HepG2 (cell line): ENCODE results near the gene SLC23A2. TPM values are rescaled to one million over a fixed set of nuclear protein-coding genes. Genes with fewer than 3 reads are reported as not detected.

Experiments
- ATAC-seq: fragments of 200-7000 bp; cut with Tn5 transposase; 3 replicates; pipeline ENCODE4 v1.9.1; 2020; ENCODE audit warnings: mild to moderate bottlenecking, moderate library complexity
- BruUV-seq: library from RNA; stranded (reverse); fragments of 400-500 nt; replicated peaks from 2 replicates; lab custom pipeline; 2021; lab: Mats Ljungman, UMichigan
- CTCF ChIA-PET: fragments of 300-600 bp; formaldehyde crosslinking; extraction: SDS; loops from one replicate; lab custom pipeline; 2021; ENCODE audit warnings: low total read pairs, inconsistent platforms, low intra/inter-chr PET ratio; lab: Yijun Ruan, JAX
- POLR2A ChIA-PET: fragments of 350-600 bp; sonication (Branson Sonifier 250); formaldehyde crosslinking; loops from one replicate; lab custom pipeline; 2020; ENCODE audit warnings: antibody characterized with exemption, inconsistent platforms; lab: Yijun Ruan, JAX
- DNase-seq: peaks from one replicate; pipeline ENCODE4 v3.0.0-alpha.2; 2015; ENCODE audit warnings: low spot score
- FAIRE-seq: peaks from 3 replicates; lab custom pipeline; 2011; peaks lifted over from hg19 to GRCh38; lab: Jason Lieb, UNC
- H2AFZ ChIP-seq: one replicate; pipeline ENCODE4 v1.6.1; 2011; ENCODE audit warnings: low read length, inconsistent platforms
- H3K27ac ChIP-seq: fragments of 300-600 bp; 3 replicates; pipeline ENCODE4 v1.8.0; 2011; ENCODE audit warnings: mixed run types, mild to moderate bottlenecking, mixed read lengths, low read length, inconsistent platforms; ENCODE audit not compliant: insufficient read depth; ENCODE audit errors: extremely low read length
- H3K27me3 ChIP-seq, 2 experiments: fragments of 200-600 bp in 1 of 2; 2 replicates in 1 of 2; 3 replicates in 1 of 2; pipeline versions ENCODE4 v1.6.0 to v1.8.0; 2011; ENCODE audit warnings: low read length in 2 of 2, mild to moderate bottlenecking in 2 of 2, moderate library complexity in 2 of 2, inconsistent platforms in 1 of 2; ENCODE audit not compliant: insufficient read depth in 2 of 2, control insufficient read depth in 1 of 2
- H3K36me3 ChIP-seq, 2 experiments: fragments of 200-600 bp in 1 of 2; replicated peaks in 1 of 2; 2 replicates in 1 of 2; 3 replicates in 1 of 2; pipeline versions ENCODE4 v1.5.1 to v1.8.0; 2011; ENCODE audit warnings: low read length in 2 of 2, inconsistent platforms in 1 of 2; ENCODE audit not compliant: insufficient read depth in 2 of 2, control insufficient read depth in 1 of 2
- H3K4me1 ChIP-seq: 2 replicates; pipeline ENCODE4 v1.5.1; 2012; ENCODE audit warnings: low read length, inconsistent platforms; ENCODE audit not compliant: insufficient read depth
- H3K4me2 ChIP-seq: 2 replicates; pipeline ENCODE4 v1.6.0; 2011; ENCODE audit warnings: low read depth, low read length, inconsistent platforms
- H3K4me3 ChIP-seq, 3 experiments: fragments of 200-600 bp in 1 of 3; sonication (generic), shearing (Covaris generic) in 1 of 3; replicated peaks in 1 of 3; 2 replicates each; pipeline ENCODE4 v1.5.1; 2011 to 2016; ENCODE audit warnings: low read length in 3 of 3, inconsistent platforms in 2 of 3, low read depth in 2 of 3, mild to moderate bottlenecking in 2 of 3, control low read depth in 1 of 3, mixed read lengths in 1 of 3; ENCODE audit not compliant: insufficient read depth in 1 of 3
- H3K79me2 ChIP-seq: one replicate; pipeline ENCODE4 v1.6.1; 2011; ENCODE audit warnings: low read length, inconsistent platforms; ENCODE audit not compliant: insufficient read depth
- H3K9ac ChIP-seq: 2 replicates; pipeline ENCODE4 v1.6.0; 2011; ENCODE audit warnings: mild to moderate bottlenecking, low read depth, low read length, inconsistent platforms; ENCODE audit not compliant: insufficient read depth
- H3K9me3 ChIP-seq: 2 replicates; pipeline ENCODE4 v1.5.1; 2012; ENCODE audit warnings: mild to moderate bottlenecking, low read length
- H4K20me1 ChIP-seq: 2 replicates; pipeline ENCODE4 v1.6.0; 2011; ENCODE audit warnings: inconsistent platforms, mild to moderate bottlenecking, low read length, moderate library complexity; ENCODE audit not compliant: insufficient read depth
- PPARG ChIP-seq: conservative IDR thresholded peaks from 2 replicates; pipeline ENCODE4 v1.6.1; 2016; ENCODE audit warnings: missing biosample characterization, missing genetic modification reagents
- RBM22 ChIP-seq: fragments of 200-400 bp; formaldehyde crosslinking; optimal IDR thresholded peaks from 2 replicates; pipeline ENCODE3; 2017; ENCODE audit warnings: mild to moderate bottlenecking, low read length, moderate library complexity
- XBP1 ChIP-seq: sonication (generic); formaldehyde crosslinking; IDR thresholded peaks from 2 replicates; pipeline ENCODE4 v1.5.0; 2020; ENCODE audit warnings: missing genetic modification reagents
- ZNF230 ChIP-seq: sonication (generic); formaldehyde crosslinking; IDR thresholded peaks from 2 replicates; pipeline ENCODE4 v1.4.0; 2020; ENCODE audit warnings: mild to moderate bottlenecking, missing genetic modification reagents
- ZNF749 ChIP-seq: sonication (generic); formaldehyde crosslinking; IDR thresholded peaks from 2 replicates; pipeline ENCODE4 v1.8.0; 2022; ENCODE audit warnings: mild to moderate bottlenecking, missing genetic modification reagents, moderate library complexity, borderline replicate concordance
- ZNF841 ChIP-seq: sonication (generic); formaldehyde crosslinking; IDR thresholded peaks from 2 replicates; pipeline ENCODE4 v1.8.1; 2023; ENCODE audit warnings: missing genetic modification reagents, borderline replicate concordance
- WGBS: methylation state at CpG from one replicate; pipeline ENCODE4 v1.1.6; 2017; ENCODE audit warnings: low lambda C conversion rate; 5-methylcytosine and 5-hydroxymethylcytosine counted together
- in situ Hi-C: cut with HindIII; loops from 2 replicates; pipeline ENCODE4 v1.10.0; 2017; ENCODE audit warnings: low pct_unique_long_range_greater_than_20kb; ENCODE audit not compliant: extremely low pct_ligation_motif_present
- intact Hi-C: fragments of 100-400 bp; cut with micrococcal nuclease; formaldehyde crosslinking; loops from one replicate; pipeline ENCODE4 v1.10.0; 2022; ENCODE audit not compliant: unreplicated experiment
- polyA plus RNA-seq, 8 experiments: library from polyadenylated mRNA; depleted of rRNA in 3 of 8; stranded (reverse) in 7 of 8; unstranded in 1 of 8; fragments of >200 nt; fragmentation: Illumina TruSeq in 4 of 8; extraction: Trizol in 4 of 8; gene quantifications; 2 replicates each; pipeline versions ENCODE4 v1.2.1 to v1.2.3, GENCODE V29; 2011 to 2016; ENCODE audit warnings: low read depth in 4 of 8, missing spikeins in 1 of 8, mixed read lengths in 1 of 8; ENCODE audit not compliant: insufficient read depth in 1 of 8
- total RNA-seq, 5 experiments: library from RNA; depleted of rRNA; stranded (reverse); fragments of >200 nt; fragmentation: Illumina TruSeq; extraction: Trizol; gene quantifications; 2 replicates each; pipeline ENCODE4 v1.2.3, GENCODE V29; 2016; ENCODE audit warnings: low read depth in 1 of 5
- TF ChIP-seq, protein P1 (sequence below): sonication (generic); formaldehyde crosslinking; IDR thresholded peaks from 2 replicates; pipeline ENCODE4 v1.4.0; 2020; ENCODE audit warnings: missing genetic modification reagents
- TF ChIP-seq, protein P2 (sequence below): sonication (generic); formaldehyde crosslinking; IDR thresholded peaks from 2 replicates; pipeline ENCODE4 v1.4.0; 2020; ENCODE audit warnings: missing genetic modification reagents
- TF ChIP-seq, protein P3 (sequence below): sonication (generic); formaldehyde crosslinking; IDR thresholded peaks from 2 replicates; pipeline ENCODE4 v1.4.0; 2020; ENCODE audit warnings: mild to moderate bottlenecking, missing genetic modification reagents

Gene SLC23A2
- total and polyA plus RNA-seq, 2 of the 13 experiments (the other 11 are each of a cell fraction or from before 2014, with no cell fraction given), result 42.2 to 51.2 TPM

GRCh38 chr20:4905195-4905594 is 96.1 kb downstream of the SLC23A2 start (continued):
- TF ChIP-seq, protein P1, sequence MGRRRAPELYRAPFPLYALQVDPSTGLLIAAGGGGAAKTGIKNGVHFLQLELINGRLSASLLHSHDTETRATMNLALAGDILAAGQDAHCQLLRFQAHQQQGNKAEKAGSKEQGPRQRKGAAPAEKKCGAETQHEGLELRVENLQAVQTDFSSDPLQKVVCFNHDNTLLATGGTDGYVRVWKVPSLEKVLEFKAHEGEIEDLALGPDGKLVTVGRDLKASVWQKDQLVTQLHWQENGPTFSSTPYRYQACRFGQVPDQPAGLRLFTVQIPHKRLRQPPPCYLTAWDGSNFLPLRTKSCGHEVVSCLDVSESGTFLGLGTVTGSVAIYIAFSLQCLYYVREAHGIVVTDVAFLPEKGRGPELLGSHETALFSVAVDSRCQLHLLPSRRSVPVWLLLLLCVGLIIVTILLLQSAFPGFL (CRISPR knock-in tag), result no peak
- no peak for TF ChIP-seq PPARG (CRISPR knock-in tag)

DNA sequence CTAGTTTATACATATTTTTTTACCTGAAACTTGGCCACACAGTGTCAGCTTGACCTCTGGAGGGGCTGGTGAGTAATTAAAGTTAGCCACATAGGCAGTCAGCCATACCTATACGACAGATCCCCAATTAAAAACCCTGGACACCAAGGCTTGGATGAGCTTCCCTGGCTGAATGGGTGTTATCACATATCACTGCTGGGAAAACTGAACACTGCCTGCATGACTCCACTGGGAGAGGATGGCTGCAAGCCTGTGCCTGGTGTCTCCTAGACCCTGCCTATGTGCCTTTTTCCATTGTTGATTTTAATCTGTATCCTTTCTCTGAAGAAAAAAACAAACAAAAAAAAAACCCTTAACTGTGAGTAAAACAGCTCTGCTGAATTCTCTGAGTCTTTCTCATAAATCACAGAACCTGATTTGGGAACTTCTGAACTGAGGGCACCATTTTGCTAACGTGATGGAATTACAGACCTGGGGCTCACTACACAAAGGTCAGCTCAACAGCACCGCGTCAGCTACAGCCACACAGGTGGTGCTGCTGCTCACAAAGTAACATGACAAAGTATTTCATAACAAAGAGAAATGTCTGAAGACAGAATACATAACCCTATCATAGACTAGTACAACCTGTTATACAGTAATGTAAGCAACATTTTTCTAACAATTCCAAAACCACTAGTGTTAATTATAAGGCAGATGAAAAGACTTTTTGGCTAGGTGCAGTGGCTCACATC is 97.0 kb downstream of the SLC23A2 start:
- FAIRE-seq, result no peak
- no TSS peak for BruUV-seq
- in situ Hi-C loops, result no loop called here

More for the DNA sequence above, 97.0 kb downstream of the SLC23A2 start:
- CTCF ChIA-PET, result no interaction called here
- Histone ChIP-seq H3K27me3 (no peaks in the 10 kb centered on the region), H3K79me2 (peaks cover 6% of the 10 kb centered on the region), H3K4me2 (no peak overlapping the region), H3K4me3 (no peak overlapping the region), H3K9ac (no peak overlapping the region), H3K36me3 (peaks cover 24 to 46% of the 10 kb centered on the region in 2 experiments), H4K20me1 (no peaks in the 10 kb centered on the region), H3K9me3 (no peaks in the 10 kb centered on the region), H3K4me1 (peaks cover 50% of the 10 kb centered on the region), H3K27ac (no peak overlapping the region)
- ATAC-seq, result no peak
- intact Hi-C loops, result no loop called here
- POLR2A ChIA-PET, result interaction anchor here (0.7 kb wide), 1 partner anchor 147 kb away, joined by 5 read pairs; no protein-coding TSS in a partner anchor
- no peak for DNase-seq
- 92% methylated on average over 4 of the region's 4 CpGs for WGBS
- TF ChIP-seq ZNF841, result 0 out of 2 replicates have a peak, but pooled peaks have one; percentile 42
- TF ChIP-seq, protein P2, sequence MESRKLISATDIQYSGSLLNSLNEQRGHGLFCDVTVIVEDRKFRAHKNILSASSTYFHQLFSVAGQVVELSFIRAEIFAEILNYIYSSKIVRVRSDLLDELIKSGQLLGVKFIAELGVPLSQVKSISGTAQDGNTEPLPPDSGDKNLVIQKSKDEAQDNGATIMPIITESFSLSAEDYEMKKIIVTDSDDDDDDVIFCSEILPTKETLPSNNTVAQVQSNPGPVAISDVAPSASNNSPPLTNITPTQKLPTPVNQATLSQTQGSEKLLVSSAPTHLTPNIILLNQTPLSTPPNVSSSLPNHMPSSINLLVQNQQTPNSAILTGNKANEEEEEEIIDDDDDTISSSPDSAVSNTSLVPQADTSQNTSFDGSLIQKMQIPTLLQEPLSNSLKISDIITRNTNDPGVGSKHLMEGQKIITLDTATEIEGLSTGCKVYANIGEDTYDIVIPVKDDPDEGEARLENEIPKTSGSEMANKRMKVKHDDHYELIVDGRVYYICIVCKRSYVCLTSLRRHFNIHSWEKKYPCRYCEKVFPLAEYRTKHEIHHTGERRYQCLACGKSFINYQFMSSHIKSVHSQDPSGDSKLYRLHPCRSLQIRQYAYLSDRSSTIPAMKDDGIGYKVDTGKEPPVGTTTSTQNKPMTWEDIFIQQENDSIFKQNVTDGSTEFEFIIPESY (CRISPR knock-in tag), result peak; percentile 97
- no peak for TF ChIP-seq XBP1
- TF ChIP-seq, protein P3, sequence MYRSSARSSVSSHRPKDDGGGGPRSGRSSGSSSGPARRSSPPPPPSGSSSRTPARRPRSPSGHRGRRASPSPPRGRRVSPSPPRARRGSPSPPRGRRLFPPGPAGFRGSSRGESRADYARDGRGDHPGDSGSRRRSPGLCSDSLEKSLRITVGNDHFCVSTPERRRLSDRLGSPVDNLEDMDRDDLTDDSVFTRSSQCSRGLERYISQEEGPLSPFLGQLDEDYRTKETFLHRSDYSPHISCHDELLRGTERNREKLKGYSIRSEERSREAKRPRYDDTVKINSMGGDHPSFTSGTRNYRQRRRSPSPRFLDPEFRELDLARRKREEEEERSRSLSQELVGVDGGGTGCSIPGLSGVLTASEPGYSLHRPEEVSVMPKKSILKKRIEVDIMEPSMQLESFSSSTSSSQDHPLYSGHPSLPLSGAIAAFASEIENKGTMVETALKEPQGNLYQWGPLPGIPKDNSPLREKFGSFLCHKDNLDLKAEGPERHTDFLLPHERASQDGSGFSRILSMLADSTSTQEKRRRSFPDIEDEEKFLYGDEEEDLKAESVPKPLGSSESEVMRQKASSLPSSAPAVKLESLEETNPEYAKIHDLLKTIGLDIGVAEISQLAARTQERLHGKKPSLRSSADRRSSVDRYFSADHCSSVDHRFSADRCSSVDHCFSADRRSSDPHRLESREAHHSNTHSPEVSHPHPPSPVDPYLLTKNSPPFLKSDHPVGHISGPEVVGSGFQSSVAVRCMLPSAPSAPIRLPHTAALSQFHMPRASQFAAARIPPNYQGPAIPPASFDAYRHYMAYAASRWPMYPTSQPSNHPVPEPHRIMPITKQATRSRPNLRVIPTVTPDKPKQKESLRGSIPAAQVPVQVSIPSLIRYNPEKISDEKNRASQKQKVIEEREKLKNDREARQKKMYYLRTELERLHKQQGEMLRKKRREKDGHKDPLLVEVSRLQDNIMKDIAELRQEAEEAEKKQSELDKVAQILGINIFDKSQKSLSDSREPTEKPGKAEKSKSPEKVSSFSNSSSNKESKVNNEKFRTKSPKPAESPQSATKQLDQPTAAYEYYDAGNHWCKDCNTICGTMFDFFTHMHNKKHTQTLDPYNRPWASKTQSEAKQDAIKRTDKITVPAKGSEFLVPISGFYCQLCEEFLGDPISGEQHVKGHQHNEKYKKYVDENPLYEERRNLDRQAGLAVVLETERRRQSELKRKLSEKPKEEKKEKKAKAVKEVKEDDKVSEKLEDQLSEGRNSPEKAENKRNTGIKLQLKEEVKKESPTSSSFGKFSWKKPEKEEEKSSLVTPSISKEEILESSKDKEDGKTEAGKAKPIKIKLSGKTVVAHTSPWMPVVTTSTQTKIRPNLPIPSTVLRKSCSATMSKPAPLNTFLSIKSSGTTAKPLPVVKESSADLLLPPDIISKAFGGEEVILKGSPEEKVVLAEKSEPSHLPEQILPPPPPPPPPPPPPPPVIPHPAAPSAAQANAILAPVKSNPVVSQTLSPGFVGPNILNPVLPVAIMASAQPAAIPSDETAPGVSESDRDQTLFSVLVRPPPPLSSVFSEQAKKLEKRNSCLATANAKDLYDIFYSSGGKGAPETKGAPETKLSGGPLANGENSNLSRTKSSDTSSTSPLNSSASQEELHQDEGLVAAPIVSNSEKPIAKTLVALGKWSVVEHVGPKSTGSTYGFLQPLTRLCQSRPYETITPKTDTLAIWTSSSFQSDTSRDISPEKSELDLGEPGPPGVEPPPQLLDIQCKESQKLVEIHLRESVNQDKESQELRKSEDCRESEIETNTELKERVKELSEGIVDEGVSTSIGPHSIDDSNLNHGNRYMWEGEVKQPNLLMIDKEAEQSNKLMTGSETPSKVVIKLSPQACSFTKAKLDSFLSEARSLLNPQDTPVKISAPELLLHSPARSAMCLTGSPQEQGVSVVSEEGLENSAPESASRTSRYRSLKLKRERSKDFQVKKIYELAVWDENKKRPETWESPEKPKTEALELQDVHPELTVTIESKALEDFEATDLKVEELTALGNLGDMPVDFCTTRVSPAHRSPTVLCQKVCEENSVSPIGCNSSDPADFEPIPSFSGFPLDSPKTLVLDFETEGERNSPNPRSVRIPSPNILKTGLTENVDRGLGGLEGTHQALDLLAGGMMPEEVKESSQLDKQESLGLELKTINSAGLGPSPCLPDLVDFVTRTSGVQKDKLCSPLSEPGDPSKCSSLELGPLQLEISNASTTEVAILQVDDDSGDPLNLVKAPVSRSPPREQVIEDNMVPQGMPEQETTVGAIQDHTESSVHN, result peak; percentile 50; the same call in 1 of the 2 replicates
- no peak for TF ChIP-seq RBM22
- 0 out of 2 replicates have a peak, but pooled peaks have one; percentile 36 for TF ChIP-seq ZNF230
- TF ChIP-seq ZNF749 (CRISPR knock-in tag), result no peak
- TF ChIP-seq, all 625 proteins: peak for 4
- H2AFZ ChIP-seq, result no peak overlapping the region
